ENCODE measurements around the gene MELTF.

Gene MELTF

GRCh38 chr3:196971094-196971698, 58.4 kb downstream of the MELTF start:
- H3K27ac ChIP-seq = peak overlapping the region; percentile 45; the same call in 1 of the 2 replicates
- no peak overlapping the region for H3K4me3 ChIP-seq
- H3K4me1 ChIP-seq = peaks cover 24% of the 10 kb centered on the region
- H3K9me3 ChIP-seq = peaks cover 8% of the 10 kb centered on the region; the same call in 1 of the 2 replicates
- no peak for TF ChIP-seq Cebpa-rat (IDR thresholded peaks at IDR 0.05)
- H3K4me2 ChIP-seq = peak overlapping the region; percentile 93
- no peaks in the 10 kb centered on the region for H4K20me1 ChIP-seq
- no peak overlapping the region for H3K9ac ChIP-seq
- peaks cover 7% of the 10 kb centered on the region; the same call in 1 of the 2 replicates for H3K36me3 ChIP-seq
- peaks cover 25% of the 10 kb centered on the region for H3K27me3 ChIP-seq

GRCh38 chr3:196970547-196971093, 59.0 kb downstream of the MELTF start:
- Histone ChIP-seq H3K9ac (peak overlapping the region; percentile 45; the same call in 1 of the 2 replicates), H3K27ac (peak overlapping the region; percentile 45; the same call in 1 of the 2 replicates), H3K36me3 (peaks cover 13% of the 10 kb centered on the region; the same call in 1 of the 2 replicates), H3K27me3 (peaks cover 25% of the 10 kb centered on the region), H3K4me2 (peak overlapping the region; percentile 93), H3K9me3 (peaks cover 8% of the 10 kb centered on the region; the same call in 1 of the 2 replicates), H4K20me1 (no peaks in the 10 kb centered on the region), H3K4me1 (peaks cover 24% of the 10 kb centered on the region), H3K4me3 (peak overlapping the region; percentile 92)
- no peak for TF ChIP-seq Cebpa-rat (IDR thresholded peaks at IDR 0.05)

GRCh38 chr3:196969660-196970546, 59.7 kb downstream of the MELTF start:
- Histone ChIP-seq H3K27ac (peak overlapping the region; percentile 92), H3K4me2 (peak overlapping the region; percentile 93), H3K4me1 (peaks cover 24% of the 10 kb centered on the region), H3K9me3 (peaks cover 8% of the 10 kb centered on the region; the same call in 1 of the 2 replicates), H3K9ac (peak overlapping the region; percentile 88), H3K4me3 (peak overlapping the region; percentile 92), H3K27me3 (peaks cover 25% of the 10 kb centered on the region), H3K36me3 (peaks cover 20% of the 10 kb centered on the region; the same call in 1 of the 2 replicates), H4K20me1 (no peaks in the 10 kb centered on the region)
- TF ChIP-seq Cebpa-rat (IDR thresholded peaks at IDR 0.05) = no peak

- H3K9ac ChIP-seq = peak overlapping the region; percentile 88
- no peak for TF ChIP-seq Cebpa-rat (IDR thresholded peaks at IDR 0.05)
These were observed 60.4 kb downstream of the MELTF start for GRCh38 chr3:196969134-196969659.

GRCh38 chr3:196968233-196969133, 61.1 kb downstream of the MELTF start, which contains the start of gene PIGZ:
PIGZ (minus strand) TSS chr3:196968833; CDS start chr3:196952031, 16,802 bp downstream.
- H3K4me3 ChIP-seq = peak within 1 kb of the TSS; percentile 92
- peaks cover 28% of the 10 kb centered on the region for H3K4me1 ChIP-seq
- H4K20me1 ChIP-seq = no peaks in the 10 kb centered on the region
- no peak for TF ChIP-seq Cebpa-rat (IDR thresholded peaks at IDR 0.05)
- H3K9me3 ChIP-seq = peaks cover 8% of the 10 kb centered on the region; the same call in 1 of the 2 replicates
- H3K27me3 ChIP-seq = peaks cover 25% of the 10 kb centered on the region
- peak within 1 kb of the TSS; percentile 93 for H3K4me2 ChIP-seq
- H3K9ac ChIP-seq = peak within 1 kb of the TSS; percentile 88
- peak within 1 kb of the TSS; percentile 92 for H3K27ac ChIP-seq
- H3K36me3 ChIP-seq = peaks cover 20% of the 10 kb centered on the region; the same call in 1 of the 2 replicates

More at GRCh38 chr3:196969134-196969659, 60.4 kb downstream of the MELTF start:
- peaks cover 24% of the 10 kb centered on the region for H3K4me1 ChIP-seq
- H3K27me3 ChIP-seq = peaks cover 25% of the 10 kb centered on the region
- H3K4me3 ChIP-seq = peak overlapping the region; percentile 92
- H3K4me2 ChIP-seq = peak overlapping the region; percentile 93
- H3K27ac ChIP-seq = peak overlapping the region; percentile 92
- no peaks in the 10 kb centered on the region for H4K20me1 ChIP-seq
- peaks cover 20% of the 10 kb centered on the region; the same call in 1 of the 2 replicates for H3K36me3 ChIP-seq
- H3K9me3 ChIP-seq = peaks cover 8% of the 10 kb centered on the region; the same call in 1 of the 2 replicates

- no peak for TF ChIP-seq Cebpa-rat (IDR thresholded peaks at IDR 0.05)
- Histone ChIP-seq H4K20me1 (no peaks in the 10 kb centered on the region), H3K4me1 (peaks cover 36% of the 10 kb centered on the region), H3K9ac (peak overlapping the region; percentile 88), H3K4me2 (peak overlapping the region; percentile 93), H3K27ac (peak overlapping the region; percentile 92; the same call in 1 of the 2 replicates), H3K9me3 (peaks cover 8% of the 10 kb centered on the region; the same call in 1 of the 2 replicates), H3K36me3 (peaks cover 20% of the 10 kb centered on the region; the same call in 1 of the 2 replicates), H3K4me3 (peak overlapping the region; percentile 92), H3K27me3 (peaks cover 25% of the 10 kb centered on the region)
These were observed 62.0 kb downstream of the MELTF start for GRCh38 chr3:196967412-196968232.

- Histone ChIP-seq H4K20me1 (no peaks in the 10 kb centered on the region), H3K27me3 (peaks cover 25% of the 10 kb centered on the region), H3K9ac (no peak overlapping the region), H3K4me1 (peaks cover 44% of the 10 kb centered on the region), H3K36me3 (peaks cover 20% of the 10 kb centered on the region; the same call in 1 of the 2 replicates), H3K4me3 (no peak overlapping the region), H3K4me2 (0 out of 2 replicates have a peak overlapping the region, but pooled peaks have one; percentile 93), H3K27ac (no peak overlapping the region), H3K9me3 (peaks cover 4% of the 10 kb centered on the region; the same call in 1 of the 2 replicates)
- TF ChIP-seq Cebpa-rat (IDR thresholded peaks at IDR 0.05) = no peak
These were observed 62.9 kb downstream of the MELTF start for GRCh38 chr3:196966526-196967401.

Measured in BLaER1 (cell line).